ENCODE results near the gene PLCL2. TPM values are rescaled to one million over a fixed set of nuclear protein-coding genes. Genes with fewer than 3 reads are reported as not detected.

The PLCL2 gene
- total RNA-seq (2021; ENCODE audit: unreplicated experiment) (3.0 TPM), Bru-seq, nascent RNA (percentile 53 among the genes with signal in this experiment), BruChase-seq, experiment 1, labeled RNA remaining after a 2-hour chase (percentile 43 among the genes with signal in this experiment), BruChase-seq, experiment 2, labeled RNA remaining after a 6-hour chase (percentile 37 among the genes with signal in this experiment)
- 1.8 TPM for polyA plus RNA-seq (2012; ENCODE audit: insufficient read length)
- long read RNA-seq, full-length matches to known transcripts, result 7 of 9 reads
- long read RNA-seq, partial matches to known transcripts, result 0 of 9 reads
- long read RNA-seq, other reads (novel, unspliced or antisense), result 2 of 9 reads

DNA sequence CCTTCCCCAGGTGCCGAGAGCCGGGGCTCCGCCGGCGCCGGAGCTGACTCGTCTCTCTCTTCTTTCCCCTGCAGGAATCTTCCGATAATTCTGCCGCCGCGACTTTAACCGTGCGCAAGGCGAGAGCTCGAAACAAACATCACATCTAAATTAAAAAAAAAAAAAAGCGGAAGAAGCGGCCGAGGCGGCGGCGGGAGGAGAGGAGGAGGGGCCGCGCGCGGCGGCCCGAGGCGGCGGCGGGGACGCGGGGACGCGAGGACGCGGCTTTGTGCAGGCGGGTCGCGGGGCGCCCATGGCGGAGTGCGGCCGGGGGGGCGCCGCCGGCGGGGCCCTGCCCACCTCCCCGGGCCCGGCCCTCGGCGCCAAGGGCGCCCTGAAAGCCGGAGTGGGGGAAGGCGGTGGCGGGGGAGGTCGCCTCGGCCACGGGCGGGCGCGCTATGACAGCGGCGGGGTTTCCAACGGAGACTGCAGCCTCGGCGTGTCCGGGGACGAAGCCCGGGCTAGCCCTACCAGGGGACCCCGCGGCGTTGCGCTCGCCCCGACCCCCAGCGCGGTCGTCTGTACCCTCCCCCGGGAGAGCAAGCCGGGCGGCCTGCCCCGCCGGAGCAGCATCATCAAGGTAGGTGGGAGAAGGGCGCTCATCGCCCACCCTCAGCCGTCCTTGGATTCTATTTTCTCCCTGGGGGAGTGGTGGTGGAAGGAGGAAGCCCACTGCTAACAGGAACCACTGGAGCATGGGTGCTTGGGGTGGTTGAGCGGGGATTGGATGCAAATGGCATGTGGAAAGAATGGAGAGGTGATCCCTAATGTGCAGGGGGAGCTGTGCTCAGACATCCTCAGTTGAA, at the start of gene PLCL2:
TSS of gene PLCL2 (plus strand) at position 208 of the 845 bp plus-strand sequence. CDS start at position 293, 85 bp downstream.
- CTCF ChIA-PET, result interaction anchor here (0.6 kb wide), 1 partner anchor 264 kb away, joined by 3 read pairs; no protein-coding TSS in a partner anchor
- POLR2A ChIA-PET, result no interaction called here
- no TSS peak for BruUV-seq (replicated peaks)
- ATAC-seq (peak; percentile 66), DNase-seq (ENCODE audit: low read depth, low spot score) (no peak)
- TF ChIP-seq, protein P1, sequence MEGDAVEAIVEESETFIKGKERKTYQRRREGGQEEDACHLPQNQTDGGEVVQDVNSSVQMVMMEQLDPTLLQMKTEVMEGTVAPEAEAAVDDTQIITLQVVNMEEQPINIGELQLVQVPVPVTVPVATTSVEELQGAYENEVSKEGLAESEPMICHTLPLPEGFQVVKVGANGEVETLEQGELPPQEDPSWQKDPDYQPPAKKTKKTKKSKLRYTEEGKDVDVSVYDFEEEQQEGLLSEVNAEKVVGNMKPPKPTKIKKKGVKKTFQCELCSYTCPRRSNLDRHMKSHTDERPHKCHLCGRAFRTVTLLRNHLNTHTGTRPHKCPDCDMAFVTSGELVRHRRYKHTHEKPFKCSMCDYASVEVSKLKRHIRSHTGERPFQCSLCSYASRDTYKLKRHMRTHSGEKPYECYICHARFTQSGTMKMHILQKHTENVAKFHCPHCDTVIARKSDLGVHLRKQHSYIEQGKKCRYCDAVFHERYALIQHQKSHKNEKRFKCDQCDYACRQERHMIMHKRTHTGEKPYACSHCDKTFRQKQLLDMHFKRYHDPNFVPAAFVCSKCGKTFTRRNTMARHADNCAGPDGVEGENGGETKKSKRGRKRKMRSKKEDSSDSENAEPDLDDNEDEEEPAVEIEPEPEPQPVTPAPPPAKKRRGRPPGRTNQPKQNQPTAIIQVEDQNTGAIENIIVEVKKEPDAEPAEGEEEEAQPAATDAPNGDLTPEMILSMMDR (IDR thresholded peaks at IDR 0.05), result no peak
- TF ChIP-seq SIN3A (IDR thresholded peaks at IDR 0.05; ENCODE audit: borderline replicate concordance, insufficient read depth, low read depth, low read length), result no peak
- TF ChIP-seq POLR2AphosphoS5 (IDR thresholded peaks at IDR 0.05; ENCODE audit: low read depth, low read length), result no peak
- no peak for TF ChIP-seq TCF7L2 (IDR thresholded peaks at IDR 0.05; ENCODE audit: low read depth, low read length)
- TF ChIP-seq, protein P2, sequence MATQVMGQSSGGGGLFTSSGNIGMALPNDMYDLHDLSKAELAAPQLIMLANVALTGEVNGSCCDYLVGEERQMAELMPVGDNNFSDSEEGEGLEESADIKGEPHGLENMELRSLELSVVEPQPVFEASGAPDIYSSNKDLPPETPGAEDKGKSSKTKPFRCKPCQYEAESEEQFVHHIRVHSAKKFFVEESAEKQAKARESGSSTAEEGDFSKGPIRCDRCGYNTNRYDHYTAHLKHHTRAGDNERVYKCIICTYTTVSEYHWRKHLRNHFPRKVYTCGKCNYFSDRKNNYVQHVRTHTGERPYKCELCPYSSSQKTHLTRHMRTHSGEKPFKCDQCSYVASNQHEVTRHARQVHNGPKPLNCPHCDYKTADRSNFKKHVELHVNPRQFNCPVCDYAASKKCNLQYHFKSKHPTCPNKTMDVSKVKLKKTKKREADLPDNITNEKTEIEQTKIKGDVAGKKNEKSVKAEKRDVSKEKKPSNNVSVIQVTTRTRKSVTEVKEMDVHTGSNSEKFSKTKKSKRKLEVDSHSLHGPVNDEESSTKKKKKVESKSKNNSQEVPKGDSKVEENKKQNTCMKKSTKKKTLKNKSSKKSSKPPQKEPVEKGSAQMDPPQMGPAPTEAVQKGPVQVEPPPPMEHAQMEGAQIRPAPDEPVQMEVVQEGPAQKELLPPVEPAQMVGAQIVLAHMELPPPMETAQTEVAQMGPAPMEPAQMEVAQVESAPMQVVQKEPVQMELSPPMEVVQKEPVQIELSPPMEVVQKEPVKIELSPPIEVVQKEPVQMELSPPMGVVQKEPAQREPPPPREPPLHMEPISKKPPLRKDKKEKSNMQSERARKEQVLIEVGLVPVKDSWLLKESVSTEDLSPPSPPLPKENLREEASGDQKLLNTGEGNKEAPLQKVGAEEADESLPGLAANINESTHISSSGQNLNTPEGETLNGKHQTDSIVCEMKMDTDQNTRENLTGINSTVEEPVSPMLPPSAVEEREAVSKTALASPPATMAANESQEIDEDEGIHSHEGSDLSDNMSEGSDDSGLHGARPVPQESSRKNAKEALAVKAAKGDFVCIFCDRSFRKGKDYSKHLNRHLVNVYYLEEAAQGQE (IDR thresholded peaks at IDR 0.05; ENCODE audit: insufficient read depth in 1 of 2, low read depth in 2 of 2, low read length in 1 of 2), result no peak
- H3K4me1 ChIP-seq (ENCODE audit: control insufficient read depth, insufficient read depth, low read length), result peaks cover 5% of the 10 kb centered on the region; the same call in 1 of the 2 replicates
- H3K4me3 ChIP-seq (ENCODE audit: low read depth in 2 of 2, low read length in 2 of 2), result peak within 1 kb of the TSS; percentile 56 to 76
- no peaks in the 10 kb centered on the region for H3K9me3 ChIP-seq (ENCODE audit: control insufficient read depth, insufficient read depth, low read depth, low read length)
- in situ Hi-C loops (cut with HindIII; ENCODE audit: low pct_unique_long_range_greater_than_20kb, low sequenced_read_pairs) (no loop called here), intact Hi-C loops (cut with micrococcal nuclease; ENCODE audit: unreplicated experiment) (loop anchor here (5.0 to 10.0 kb wide), 2 partner anchors 147 to 280 kb away; partner anchors contain the start of gene DAZL)
- H3K27me3 ChIP-seq (ENCODE audit: control insufficient read depth, insufficient read depth, low read length), result no peaks in the 10 kb centered on the region; the same call in 1 of the 2 replicates
- H3K27ac ChIP-seq (ENCODE audit: low read length), result peak within 1 kb of the TSS; percentile 34; the same call in 1 of the 2 replicates
- H3K36me3 ChIP-seq (ENCODE audit: control insufficient read depth, insufficient read depth, low read length), result no peaks in the 10 kb centered on the region

DNA sequence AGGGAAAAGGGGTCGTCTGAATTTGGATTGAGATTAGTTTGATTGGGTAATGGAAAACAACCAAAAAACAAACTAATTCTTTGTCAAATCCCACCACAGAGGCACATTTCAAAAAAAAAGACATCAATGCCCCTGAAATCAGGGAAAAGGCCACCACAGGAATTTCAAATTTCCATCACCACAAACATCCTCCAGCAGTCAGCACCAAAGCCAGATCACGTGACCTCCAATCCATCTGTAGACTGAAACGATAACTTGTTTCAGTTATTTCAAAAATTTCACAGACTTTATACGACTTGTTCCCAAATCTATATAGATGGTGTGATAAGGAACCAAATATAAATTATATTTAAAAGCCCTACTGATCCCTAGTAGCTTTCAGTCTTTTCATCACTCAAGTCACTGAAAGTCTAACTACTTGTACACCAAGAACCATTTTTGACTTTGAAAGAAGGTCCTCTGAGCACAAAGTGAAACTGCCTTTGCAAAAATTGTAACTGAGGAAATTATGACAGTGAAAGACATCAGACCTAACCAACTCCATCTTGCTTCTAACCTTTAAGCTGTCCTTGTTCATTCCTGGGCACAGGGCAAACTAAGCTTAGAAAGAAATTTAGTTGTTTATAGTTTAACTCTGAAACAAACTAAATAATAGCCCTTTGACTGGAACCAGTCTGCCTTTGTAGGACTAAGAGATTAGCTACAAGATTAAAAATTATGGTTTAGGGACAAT, 48.1 kb upstream of the PLCL2 start:
- no peaks in the 10 kb centered on the region for H3K27me3 ChIP-seq (ENCODE audit: control insufficient read depth, insufficient read depth, low read length)
- ATAC-seq (no peak), DNase-seq (ENCODE audit: low read depth, low spot score) (no peak)
- intact Hi-C loops (cut with micrococcal nuclease; ENCODE audit: unreplicated experiment), result no loop called here
- H3K4me3 ChIP-seq (ENCODE audit: low read depth in 2 of 2, low read length in 2 of 2), result no peak overlapping the region
- no peaks in the 10 kb centered on the region; the same call in 1 of the 2 replicates for H3K4me1 ChIP-seq (ENCODE audit: control insufficient read depth, insufficient read depth, low read length)
- H3K36me3 ChIP-seq (ENCODE audit: control insufficient read depth, insufficient read depth, low read length), result no peaks in the 10 kb centered on the region
- ChIA-PET POLR2A (no interaction called here), CTCF (no interaction called here)
- in situ Hi-C loops (cut with HindIII; ENCODE audit: low pct_unique_long_range_greater_than_20kb, low sequenced_read_pairs), result no loop called here
- H3K27ac ChIP-seq (ENCODE audit: low read length), result no peak overlapping the region
- TF ChIP-seq SIN3A (IDR thresholded peaks at IDR 0.05; ENCODE audit: borderline replicate concordance, insufficient read depth, low read depth, low read length) (no peak), TCF7L2 (IDR thresholded peaks at IDR 0.05; ENCODE audit: low read depth, low read length) (no peak), POLR2AphosphoS5 (IDR thresholded peaks at IDR 0.05; ENCODE audit: low read depth, low read length) (no peak)
- TF ChIP-seq, protein P2 (IDR thresholded peaks at IDR 0.05; ENCODE audit: insufficient read depth in 1 of 2, low read depth in 2 of 2, low read length in 1 of 2), result no peak
- TF ChIP-seq, protein P1 (IDR thresholded peaks at IDR 0.05), result no peak
- no peaks in the 10 kb centered on the region for H3K9me3 ChIP-seq (ENCODE audit: control insufficient read depth, insufficient read depth, low read depth, low read length)
- no TSS peak for BruUV-seq (replicated peaks)

Measured in Panc1 (cell line).